Stimulated activated naive CD8-positive, alpha-beta T cell treated with anti-CD3 and anti-CD28 coated beads, Interleukin-15, amount 100 ng/mL, for 72 hours (primary cell): ENCODE results near the gene CCDC57.
A peak's percentile ranks its signal among the peaks of the same experiment; 100 is the strongest.
"Not testable (repeated sequence)": the region's sequence is repeated elsewhere in the genome, so short reads cannot be mapped to it uniquely, and the experiment has no call there.

Experiments
- ATAC-seq: fragments of 150-1000 bp; cut with Tn5 transposase; 2 replicates; pipeline ENCODE4 v1.10.0; 2021; ENCODE audit warnings: mild to moderate bottlenecking, moderate library complexity
- DNase-seq, 2 donors: peaks; one replicate each; pipeline ENCODE4 v3.0.0; 2021 to 2022
- H3K27ac Mint-ChIP-seq, 2 donors: one replicate each; pipeline ENCODE4 v1.8.0; 2022; ENCODE audit warnings: mild to moderate bottlenecking in 2 of 2, mixed read lengths in 2 of 2, moderate library complexity in 2 of 2
- H3K27me3 Mint-ChIP-seq: one replicate; pipeline ENCODE4 v1.8.0; 2022; ENCODE audit warnings: mixed read lengths
- H3K4me1 Mint-ChIP-seq: one replicate; pipeline ENCODE4 v1.8.0; 2022; ENCODE audit warnings: mild to moderate bottlenecking, mixed read lengths
- H3K4me3 Mint-ChIP-seq, 2 donors: one replicate each; pipeline ENCODE4 v1.8.0; 2022; ENCODE audit warnings: mild to moderate bottlenecking in 2 of 2, mixed read lengths in 2 of 2, moderate library complexity in 1 of 2
- H3K9me3 Mint-ChIP-seq, 2 donors: one replicate each; pipeline ENCODE4 v1.8.0; 2022; ENCODE audit warnings: mixed read lengths in 2 of 2

The CCDC57 gene

GRCh38 chr17:82212331-82213250 lies at the start of gene CCDC57:
TSS of gene CCDC57 (minus strand) at chr17:82212842. CDS start at chr17:82201944, 10,898 bp downstream.
- Mint-ChIP-seq H3K27ac (peak within 1 kb of the TSS; percentile 97), H3K4me3 (peak within 1 kb of the TSS; percentile 87 to 90), H3K9me3 (no peaks in the 10 kb centered on the region), H3K4me1 (peaks cover 52% of the 10 kb centered on the region), H3K27me3 (no peaks in the 10 kb centered on the region)
- peak; percentile 84 for ATAC-seq
- peak; percentile 82 to 84 for DNase-seq

GRCh38 chr17:82262344-82262743 lies 49.7 kb upstream of the CCDC57 start:
- Mint-ChIP-seq H3K27ac (no peak overlapping the region), H3K27me3 (no peaks in the 10 kb centered on the region), H3K4me3 (no peak overlapping the region), H3K9me3 (no peaks in the 10 kb centered on the region), H3K4me1 (peaks cover 64% of the 10 kb centered on the region)
- DNase-seq (no peak), ATAC-seq (no peak)

GRCh38 chr17:82259972-82260961 lies 47.6 kb upstream of the CCDC57 start:
- not testable (repeated sequence) for H3K9me3 Mint-ChIP-seq, H3K27ac Mint-ChIP-seq, H3K4me3 Mint-ChIP-seq, ATAC-seq, DNase-seq, H3K27me3 Mint-ChIP-seq
- H3K4me1 Mint-ChIP-seq = peaks cover 49% of the 10 kb centered on the region

- H3K27ac Mint-ChIP-seq = peak overlapping the region in 1 of 2 donors; percentile 6
- peaks cover 38% of the 10 kb centered on the region for H3K4me1 Mint-ChIP-seq
- DNase-seq (no peak), ATAC-seq (no peak)
- peaks cover 6 to 7% of the 10 kb centered on the region in 2 donors for H3K9me3 Mint-ChIP-seq
- no peak overlapping the region for H3K4me3 Mint-ChIP-seq
- no peaks in the 10 kb centered on the region for H3K27me3 Mint-ChIP-seq
Measured at GRCh38 chr17:82258555-82258954, 45.9 kb upstream of the CCDC57 start.

GRCh38 chr17:82257473-82257872 lies 44.8 kb upstream of the CCDC57 start:
- Mint-ChIP-seq H3K27me3 (no peaks in the 10 kb centered on the region), H3K9me3 (peaks cover 6 to 7% of the 10 kb centered on the region in 2 donors), H3K4me3 (no peak overlapping the region), H3K27ac (peak overlapping the region; percentile 76 to 82), H3K4me1 (peaks cover 36% of the 10 kb centered on the region)
- peak; percentile 64 to 81 for DNase-seq
- peak; percentile 99 for ATAC-seq

GRCh38 chr17:82256242-82256885 lies 43.7 kb upstream of the CCDC57 start:
- Mint-ChIP-seq H3K27ac (peak overlapping the region in 1 of 2 donors; percentile 67), H3K4me3 (no peak overlapping the region), H3K4me1 (peaks cover 31% of the 10 kb centered on the region), H3K9me3 (peaks cover 6 to 7% of the 10 kb centered on the region in 2 donors), H3K27me3 (no peaks in the 10 kb centered on the region)
- ATAC-seq (no peak), DNase-seq (no peak)

- no peak for ATAC-seq
- Mint-ChIP-seq H3K4me3 (no peak overlapping the region), H3K27ac (peak overlapping the region in 1 of 2 donors; percentile 90), H3K4me1 (peaks cover 23% of the 10 kb centered on the region), H3K9me3 (peaks cover 6 to 7% of the 10 kb centered on the region in 2 donors), H3K27me3 (no peaks in the 10 kb centered on the region)
- DNase-seq = no peak
Measured at GRCh38 chr17:82255402-82255972, 42.8 kb upstream of the CCDC57 start.

- not testable (repeated sequence) for H3K27ac Mint-ChIP-seq, H3K27me3 Mint-ChIP-seq, DNase-seq, H3K9me3 Mint-ChIP-seq, H3K4me3 Mint-ChIP-seq, ATAC-seq
- H3K4me1 Mint-ChIP-seq = peaks cover 17% of the 10 kb centered on the region
Measured at GRCh38 chr17:82254746-82255145, 42.1 kb upstream of the CCDC57 start.

- not testable (repeated sequence) for H3K27ac Mint-ChIP-seq, H3K27me3 Mint-ChIP-seq, ATAC-seq, H3K4me3 Mint-ChIP-seq, DNase-seq, H3K9me3 Mint-ChIP-seq
- H3K4me1 Mint-ChIP-seq = peaks cover 17% of the 10 kb centered on the region
Measured at GRCh38 chr17:82254096-82254495, 41.5 kb upstream of the CCDC57 start.

- ATAC-seq (no peak), DNase-seq (no peak)
- Mint-ChIP-seq H3K27ac (no peak overlapping the region), H3K27me3 (no peaks in the 10 kb centered on the region), H3K9me3 (peaks cover 6 to 7% of the 10 kb centered on the region in 2 donors), H3K4me3 (no peak overlapping the region), H3K4me1 (peaks cover 18% of the 10 kb centered on the region)
Measured at GRCh38 chr17:82253179-82253544, 40.5 kb upstream of the CCDC57 start.

GRCh38 chr17:82252511-82253178 lies 40.0 kb upstream of the CCDC57 start:
- no peak for DNase-seq
- H3K27me3 Mint-ChIP-seq = no peaks in the 10 kb centered on the region
- H3K4me1 Mint-ChIP-seq = peaks cover 20% of the 10 kb centered on the region
- H3K4me3 Mint-ChIP-seq = no peak overlapping the region
- no peak for ATAC-seq
- H3K27ac Mint-ChIP-seq = peak overlapping the region in 1 of 2 donors; percentile 91
- H3K9me3 Mint-ChIP-seq = peaks cover 6 to 7% of the 10 kb centered on the region in 2 donors

GRCh38 chr17:82250868-82251500 lies 38.3 kb upstream of the CCDC57 start:
- Mint-ChIP-seq H3K9me3 (peaks cover 5 to 6% of the 10 kb centered on the region in 2 donors), H3K4me1 (peaks cover 30% of the 10 kb centered on the region), H3K27me3 (no peaks in the 10 kb centered on the region), H3K4me3 (no peak overlapping the region), H3K27ac (peak overlapping the region in 1 of 2 donors; percentile 42)
- no peak for DNase-seq
- ATAC-seq = no peak

GRCh38 chr17:82249896-82250581 lies 37.4 kb upstream of the CCDC57 start:
- H3K9me3 Mint-ChIP-seq = no peaks in the 10 kb centered on the region
- DNase-seq (no peak), ATAC-seq (no peak)
- peaks cover 36% of the 10 kb centered on the region for H3K4me1 Mint-ChIP-seq
- peak overlapping the region in 1 of 2 donors; percentile 65 for H3K27ac Mint-ChIP-seq
- no peak overlapping the region for H3K4me3 Mint-ChIP-seq
- no peaks in the 10 kb centered on the region for H3K27me3 Mint-ChIP-seq
